Measurements from ENCODE around the gene SAMD11.

SAMD11 gene

GRCh38 chr1:979744-980072 is 56.0 kb downstream of the SAMD11 start:
- in situ Hi-C loops (cut with HindIII; ENCODE audit: low sequenced_read_pairs): no loop called here
- DNase-seq (ENCODE audit: low read depth): no peak
- no peak for TF ChIP-seq CTCF (IDR thresholded peaks at IDR 0.05; ENCODE audit: low read depth, low read length, missing control alignments)
- H3K4me3 ChIP-seq (ENCODE audit: low read depth, low read length): no peak overlapping the region

GRCh38 chr1:980137-980571 is 56.4 kb downstream of the SAMD11 start:
- no peak for DNase-seq (ENCODE audit: low read depth)

GRCh38 chr1:980602-981395 is 57.1 kb downstream of the SAMD11 start:
- in situ Hi-C loops (cut with HindIII; ENCODE audit: low sequenced_read_pairs): no loop called here
- H3K4me3 ChIP-seq (ENCODE audit: low read depth, low read length): no peak overlapping the region
- no peak for TF ChIP-seq CTCF (IDR thresholded peaks at IDR 0.05; ENCODE audit: low read depth, low read length, missing control alignments)
- DNase-seq (ENCODE audit: low read depth): no peak

More at GRCh38 chr1:980137-980571, 56.4 kb downstream of the SAMD11 start:
- no peak overlapping the region for H3K4me3 ChIP-seq (ENCODE audit: low read depth, low read length)
- in situ Hi-C loops (cut with HindIII; ENCODE audit: low sequenced_read_pairs): no loop called here
- no peak for TF ChIP-seq CTCF (IDR thresholded peaks at IDR 0.05; ENCODE audit: low read depth, low read length, missing control alignments)

- in situ Hi-C loops (cut with HindIII; ENCODE audit: low sequenced_read_pairs): no loop called here
- no peak overlapping the region for H3K4me3 ChIP-seq (ENCODE audit: low read depth, low read length)
- no peak for TF ChIP-seq CTCF (IDR thresholded peaks at IDR 0.05; ENCODE audit: low read depth, low read length, missing control alignments)
- no peak for DNase-seq (ENCODE audit: low read depth)
Observed at GRCh38 chr1:981491-981954, 57.8 kb downstream of the SAMD11 start.

GRCh38 chr1:981955-982558 is 58.3 kb downstream of the SAMD11 start, which contains the start of gene PERM1:
PERM1 (minus strand) TSS chr1:982093; CDS start chr1:981029, 1,064 bp downstream.
- H3K4me3 ChIP-seq (ENCODE audit: low read depth, low read length): no peak within 1 kb of the TSS
- in situ Hi-C loops (cut with HindIII; ENCODE audit: low sequenced_read_pairs): no loop called here
- no peak for DNase-seq (ENCODE audit: low read depth)
- no peak for TF ChIP-seq CTCF (IDR thresholded peaks at IDR 0.05; ENCODE audit: low read depth, low read length, missing control alignments)

- TF ChIP-seq CTCF (IDR thresholded peaks at IDR 0.05; ENCODE audit: low read depth, low read length, missing control alignments): no peak
- DNase-seq (ENCODE audit: low read depth): no peak
- in situ Hi-C loops (cut with HindIII; ENCODE audit: low sequenced_read_pairs): no loop called here
- no peak overlapping the region for H3K4me3 ChIP-seq (ENCODE audit: low read depth, low read length)
Observed at GRCh38 chr1:982765-983436, 59.2 kb downstream of the SAMD11 start.
